Measurements from ENCODE around the gene CCR9.
A peak's percentile ranks its signal among the peaks of the same experiment; 100 is the strongest.

Gene CCR9

DNA sequence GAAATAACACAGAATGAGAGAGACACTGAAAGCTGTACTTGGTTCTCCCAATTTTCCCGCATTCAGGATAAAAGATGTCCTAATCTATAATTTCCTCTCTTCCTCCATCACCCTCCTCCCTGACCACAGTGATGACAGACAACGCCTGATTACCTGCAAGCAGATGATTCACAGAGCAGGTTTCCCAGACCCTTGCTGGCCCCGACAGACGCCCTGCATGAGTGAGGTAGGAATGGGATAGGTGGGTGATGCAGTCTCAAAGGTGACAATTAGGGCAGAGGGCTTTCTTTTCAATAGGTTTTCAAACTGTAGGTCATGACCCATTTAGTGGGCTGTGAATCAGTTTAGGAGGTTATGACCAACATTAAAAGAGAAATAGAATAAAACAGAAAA lies 51.7 kb downstream of the CCR9 start:
- DNase-seq (ENCODE audit: low read depth): no peak

DNA sequence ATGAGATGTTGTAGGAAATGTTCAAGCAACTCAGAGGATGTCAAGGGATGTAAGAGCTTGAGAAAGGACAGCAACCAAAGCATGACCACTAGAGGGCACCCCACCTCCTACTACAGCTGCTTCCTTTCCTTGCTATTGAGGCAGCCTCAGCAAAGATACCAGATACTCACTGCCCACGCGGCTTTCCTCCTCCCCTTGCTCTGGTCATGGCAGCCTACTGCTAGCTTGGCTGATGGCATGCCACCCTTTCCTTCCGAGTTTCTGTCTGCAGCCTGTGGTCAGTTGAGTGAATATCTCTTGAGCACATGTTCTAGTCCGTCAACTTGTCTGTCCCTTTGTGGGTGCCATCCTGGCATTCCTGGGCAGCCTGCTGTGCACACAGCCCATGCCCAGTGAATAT lies 52.5 kb downstream of the CCR9 start:
- peak; percentile 71 for DNase-seq (ENCODE audit: low read depth)

DNA sequence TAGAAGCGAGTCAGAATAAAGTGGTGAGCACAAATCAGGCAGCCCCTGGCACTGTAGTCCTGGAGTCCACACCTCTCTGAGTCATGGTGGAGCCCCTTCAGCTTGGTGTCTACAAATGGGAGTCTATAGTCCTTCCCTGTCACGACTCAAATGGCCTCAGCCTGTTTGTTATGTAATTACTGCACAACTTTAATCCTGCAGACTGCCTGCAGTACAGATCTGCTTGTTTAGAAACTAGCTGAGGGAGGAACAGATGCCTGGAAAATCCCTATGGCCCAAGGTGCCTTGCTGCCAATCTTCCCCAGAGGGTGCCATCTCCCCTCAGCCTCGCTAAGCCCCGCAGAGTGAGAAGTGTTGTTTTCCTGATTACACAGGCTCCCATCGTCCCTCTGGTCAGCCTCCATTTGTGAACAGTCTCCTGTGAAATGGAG lies 53.0 kb downstream of the CCR9 start:
- DNase-seq (ENCODE audit: low read depth): no peak

DNA sequence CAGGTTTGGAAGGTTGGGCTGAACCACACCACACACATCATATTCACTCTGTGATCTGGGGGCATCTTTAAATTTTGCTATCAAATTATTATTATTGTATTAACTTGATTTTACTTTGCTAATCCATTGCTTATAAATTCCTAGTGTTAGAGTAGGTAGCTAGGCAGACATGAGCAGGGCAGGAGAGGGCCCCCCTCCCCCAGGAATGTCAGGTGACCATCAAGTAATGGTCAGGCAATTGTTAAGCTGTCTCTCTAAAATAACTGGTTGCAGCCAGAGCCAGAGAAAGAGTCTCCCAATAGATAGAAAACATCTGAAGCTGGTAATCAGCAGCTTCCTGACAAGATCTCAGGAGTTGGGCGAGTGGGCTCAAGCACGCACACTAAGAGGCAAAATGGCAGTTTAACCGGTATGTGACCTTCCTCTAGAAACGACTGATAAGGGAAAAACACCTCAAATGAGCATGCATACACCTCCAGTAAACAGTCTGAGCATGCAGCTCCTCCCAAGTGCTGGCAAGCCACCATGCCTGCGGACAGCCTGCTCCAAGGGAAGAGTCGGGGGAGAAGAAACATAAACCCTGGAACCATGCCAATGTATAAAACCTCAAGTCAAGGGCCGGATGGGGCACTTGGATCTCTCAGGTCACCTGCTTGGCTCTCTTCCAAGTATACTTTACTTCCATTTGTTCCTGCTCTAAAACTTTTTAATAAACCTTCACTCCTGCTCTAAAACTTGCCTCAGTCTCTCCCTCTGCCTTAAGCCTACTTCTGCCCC lies 53.8 kb downstream of the CCR9 start:
- DNase-seq (ENCODE audit: low read depth): no peak

DNA sequence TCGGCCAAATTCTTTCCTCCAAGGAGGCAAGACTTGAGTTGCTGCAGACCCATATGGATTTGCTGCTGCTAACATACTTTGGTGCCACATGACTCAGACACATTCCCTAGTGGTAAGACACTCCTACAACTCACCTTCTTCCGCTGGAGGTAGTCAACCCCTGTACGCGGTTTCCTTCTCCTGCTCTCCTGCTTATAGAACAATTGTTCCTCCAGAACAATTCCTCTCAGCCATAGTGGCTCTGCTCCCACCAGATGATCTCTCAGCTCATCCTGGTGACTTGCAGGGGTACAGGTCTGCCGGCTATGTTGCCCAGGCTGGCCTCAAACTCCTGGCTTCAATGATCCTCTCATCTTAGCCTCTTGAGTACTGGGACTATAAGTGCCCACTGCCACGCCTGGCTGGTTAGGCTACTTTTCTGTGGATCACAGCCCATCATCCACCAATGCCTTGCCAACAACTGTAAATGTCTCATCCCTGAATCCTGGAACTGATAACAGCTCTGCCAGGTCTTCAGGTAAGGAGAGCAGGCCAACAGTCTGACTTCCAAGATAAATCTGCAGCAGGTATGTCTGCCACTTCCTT lies 54.5 kb downstream of the CCR9 start:
- no peak for DNase-seq (ENCODE audit: low read depth)

DNA sequence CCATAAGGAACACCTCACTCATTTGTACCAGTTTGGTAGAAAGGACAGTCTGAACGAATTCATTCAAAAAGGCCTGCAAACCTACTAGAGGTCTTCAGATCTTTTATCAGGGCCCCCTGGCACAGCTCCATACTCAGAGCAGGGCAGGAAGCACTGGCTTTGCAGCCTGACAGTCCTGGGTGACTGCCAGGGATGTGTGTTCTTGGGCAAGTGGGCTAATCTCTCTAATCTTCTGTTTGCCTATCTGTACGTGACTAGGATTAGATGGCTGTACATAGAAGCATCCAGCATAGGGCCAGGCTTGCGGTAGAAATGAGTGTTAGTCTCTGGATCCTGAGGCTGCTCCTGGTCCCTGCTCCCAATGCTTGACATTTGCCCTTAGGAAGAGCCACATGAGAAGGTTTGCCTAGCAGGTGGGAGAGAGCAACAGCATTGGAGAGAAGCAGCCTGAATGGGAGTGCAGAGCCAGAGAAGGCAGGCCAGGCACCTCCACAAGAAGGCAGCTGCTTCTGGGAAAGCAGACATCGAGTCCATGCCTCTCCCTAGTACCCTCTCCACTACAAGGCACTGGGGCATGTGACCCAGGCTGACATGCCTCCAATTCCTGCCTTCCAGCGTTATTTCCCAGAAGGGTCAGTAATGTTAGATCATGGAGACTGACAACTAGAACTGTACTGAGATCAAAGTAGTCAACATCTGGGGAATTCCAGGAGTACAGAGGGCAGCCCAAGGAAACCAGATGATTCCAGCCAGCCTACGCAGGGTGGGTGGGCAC lies 55.9 kb downstream of the CCR9 start:
- DNase-seq (ENCODE audit: low read depth): no peak

DNA sequence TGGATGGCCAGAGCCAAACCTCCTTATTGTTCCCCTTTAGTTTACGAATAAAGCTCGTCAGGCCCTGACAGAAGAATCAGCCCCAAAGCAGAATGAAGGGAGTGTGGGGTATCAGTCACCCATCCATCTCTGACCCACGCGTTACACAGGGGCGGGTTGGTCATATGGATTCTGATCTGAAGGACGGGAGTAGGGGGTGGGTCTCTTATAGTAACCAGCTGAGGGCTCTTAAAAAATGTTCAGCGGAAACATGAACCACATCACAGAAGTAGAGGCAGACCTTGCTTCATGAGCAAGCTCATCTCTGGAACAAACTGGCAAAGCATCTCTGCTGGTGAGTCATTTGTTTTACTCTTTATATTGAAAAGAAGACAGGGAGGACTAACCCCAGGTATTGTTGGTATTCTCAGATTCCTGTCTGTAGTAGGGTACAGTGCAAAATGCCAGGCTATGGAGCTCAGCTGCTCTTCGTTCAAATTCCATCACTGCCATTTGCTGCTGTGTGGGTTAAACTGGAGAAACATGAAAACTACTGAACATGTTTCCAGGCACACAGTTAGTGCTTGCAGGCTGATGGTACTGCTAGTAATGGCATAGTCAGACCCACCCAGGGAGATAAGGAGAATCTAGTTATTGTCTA lies 57.0 kb downstream of the CCR9 start, which contains the start of gene CXCR6:
CXCR6 (plus strand) TSS at position 258 of the 640 bp plus-strand sequence. CDS start 3,018 bp downstream, outside the sequence.
- DNase-seq (ENCODE audit: low read depth): no peak

DNA sequence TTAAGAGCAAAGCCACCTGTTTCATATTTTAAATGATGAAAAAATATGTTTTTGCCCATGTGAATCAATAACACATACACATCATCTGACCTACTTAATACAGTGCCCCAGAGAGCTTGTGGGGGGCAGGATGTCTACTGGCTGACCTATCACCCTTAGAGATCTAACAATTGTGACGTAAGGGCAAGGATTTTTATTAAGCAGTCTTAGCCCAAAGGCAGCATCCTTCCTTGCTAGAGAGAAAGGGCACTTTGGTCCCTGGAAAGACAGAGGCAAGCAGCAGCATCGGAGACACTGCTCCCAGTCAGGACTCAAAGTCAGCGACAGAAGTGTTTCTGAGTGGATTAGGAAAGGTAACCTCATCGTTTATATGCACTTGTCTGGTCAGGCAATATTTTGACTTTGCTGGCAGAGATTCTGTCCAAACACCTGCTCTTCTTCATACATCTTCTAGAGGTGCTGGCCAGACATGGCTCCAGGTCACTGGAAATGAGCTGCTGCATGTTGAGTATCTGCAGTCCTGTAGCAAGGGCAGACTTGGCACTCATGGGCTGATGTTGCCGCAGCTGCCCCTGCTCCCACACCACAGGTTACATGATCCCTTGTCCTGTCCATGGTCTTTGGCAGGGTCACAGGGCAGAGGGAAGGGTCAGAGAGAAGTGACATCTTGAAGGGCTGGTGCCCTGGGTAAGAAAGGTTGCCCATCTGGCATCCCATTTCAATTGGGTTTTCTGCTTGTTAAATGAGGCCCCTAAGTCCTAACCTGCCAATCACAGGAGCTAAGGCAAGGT lies 58.7 kb downstream of the CCR9 start:
- DNase-seq (ENCODE audit: low read depth): no peak

DNA sequence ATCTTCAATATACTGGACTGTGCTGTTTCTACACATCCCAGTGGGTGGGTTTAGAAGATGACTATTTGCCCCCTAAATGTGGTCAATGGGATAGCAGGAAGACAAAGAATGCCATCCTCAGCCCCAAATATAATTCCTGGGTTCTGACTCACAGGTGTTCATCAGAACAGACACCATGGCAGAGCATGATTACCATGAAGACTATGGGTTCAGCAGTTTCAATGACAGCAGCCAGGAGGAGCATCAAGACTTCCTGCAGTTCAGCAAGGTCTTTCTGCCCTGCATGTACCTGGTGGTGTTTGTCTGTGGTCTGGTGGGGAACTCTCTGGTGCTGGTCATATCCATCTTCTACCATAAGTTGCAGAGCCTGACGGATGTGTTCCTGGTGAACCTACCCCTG lies 60.0 kb downstream of the CCR9 start:
- no peak for DNase-seq (ENCODE audit: low read depth)

DNA sequence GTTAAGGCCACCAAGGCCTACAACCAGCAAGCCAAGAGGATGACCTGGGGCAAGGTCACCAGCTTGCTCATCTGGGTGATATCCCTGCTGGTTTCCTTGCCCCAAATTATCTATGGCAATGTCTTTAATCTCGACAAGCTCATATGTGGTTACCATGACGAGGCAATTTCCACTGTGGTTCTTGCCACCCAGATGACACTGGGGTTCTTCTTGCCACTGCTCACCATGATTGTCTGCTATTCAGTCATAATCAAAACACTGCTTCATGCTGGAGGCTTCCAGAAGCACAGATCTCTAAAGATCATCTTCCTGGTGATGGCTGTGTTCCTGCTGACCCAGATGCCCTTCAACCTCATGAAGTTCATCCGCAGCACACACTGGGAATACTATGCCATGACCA lies 60.5 kb downstream of the CCR9 start:
- no peak for DNase-seq (ENCODE audit: low read depth)

DNA sequence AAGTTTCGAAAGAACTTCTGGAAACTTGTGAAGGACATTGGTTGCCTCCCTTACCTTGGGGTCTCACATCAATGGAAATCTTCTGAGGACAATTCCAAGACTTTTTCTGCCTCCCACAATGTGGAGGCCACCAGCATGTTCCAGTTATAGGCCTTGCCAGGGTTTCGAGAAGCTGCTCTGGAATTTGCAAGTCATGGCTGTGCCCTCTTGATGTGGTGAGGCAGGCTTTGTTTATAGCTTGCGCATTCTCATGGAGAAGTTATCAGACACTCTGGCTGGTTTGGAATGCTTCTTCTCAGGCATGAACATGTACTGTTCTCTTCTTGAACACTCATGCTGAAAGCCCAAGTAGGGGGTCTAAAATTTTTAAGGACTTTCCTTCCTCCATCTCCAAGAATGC lies 61.0 kb downstream of the CCR9 start:
- DNase-seq (ENCODE audit: low read depth): no peak

DNA sequence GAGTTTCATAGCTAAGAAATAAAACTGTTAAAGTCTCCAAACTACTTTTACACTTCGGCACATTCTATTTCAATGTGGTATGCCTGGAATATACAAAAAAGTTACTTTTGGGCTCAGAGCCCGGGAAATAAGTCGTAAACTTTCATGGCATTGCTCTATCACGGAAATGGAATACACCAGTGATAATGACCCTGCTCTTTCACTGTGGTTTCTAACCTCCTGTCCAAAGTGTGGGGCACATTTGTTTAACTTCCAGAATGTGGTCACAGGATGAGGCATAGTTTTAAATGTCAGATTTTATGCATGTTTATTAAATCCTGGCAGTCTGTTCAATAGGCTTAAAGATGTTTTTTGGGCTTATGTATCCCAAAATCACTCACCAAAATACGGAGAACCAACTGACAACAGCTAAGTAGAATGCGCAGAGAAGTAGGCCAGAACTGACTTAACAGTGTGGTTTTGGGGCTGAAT lies 62.0 kb downstream of the CCR9 start:
- no peak for DNase-seq (ENCODE audit: low read depth)

DNA sequence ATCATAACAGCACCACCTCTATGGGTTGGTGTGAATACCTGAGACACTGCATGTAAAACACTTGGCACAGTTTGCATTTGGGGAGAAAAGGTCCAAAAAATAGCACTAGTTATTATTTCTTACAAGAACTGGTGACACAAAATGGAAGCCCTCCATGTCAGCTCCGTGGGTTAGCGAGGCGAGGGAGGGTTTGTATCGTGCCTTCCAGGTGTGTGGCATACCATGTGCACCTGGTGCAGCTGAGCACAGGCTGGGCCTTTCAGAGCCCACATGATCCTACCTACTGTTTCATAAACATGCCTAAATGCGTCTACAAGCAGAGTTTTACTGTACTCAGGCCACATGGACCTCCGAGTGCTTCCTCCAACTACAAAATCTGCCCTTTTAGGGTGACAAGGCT lies 62.5 kb downstream of the CCR9 start:
- DNase-seq (ENCODE audit: low read depth): no peak

DNA sequence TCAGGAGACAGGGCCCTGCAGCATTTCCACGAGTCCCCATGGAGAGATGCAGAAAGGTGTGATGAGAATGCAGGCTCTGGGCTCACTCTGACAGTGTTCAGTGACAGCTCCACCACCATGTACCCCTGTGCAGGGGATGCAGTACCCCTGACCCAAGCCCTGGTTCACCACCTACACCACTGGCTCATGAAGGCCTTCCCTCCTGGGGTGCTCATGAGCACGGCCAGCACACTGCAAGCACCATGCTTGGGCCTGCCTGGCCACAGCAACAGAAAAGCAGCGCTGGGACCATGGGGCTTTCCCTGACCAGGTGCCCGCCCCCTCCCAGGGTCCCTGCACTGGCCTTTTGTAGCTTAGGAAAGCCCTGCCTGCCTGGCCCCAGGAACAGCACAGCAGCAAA lies 63.1 kb downstream of the CCR9 start:
- DNase-seq (ENCODE audit: low read depth): no peak

DNA sequence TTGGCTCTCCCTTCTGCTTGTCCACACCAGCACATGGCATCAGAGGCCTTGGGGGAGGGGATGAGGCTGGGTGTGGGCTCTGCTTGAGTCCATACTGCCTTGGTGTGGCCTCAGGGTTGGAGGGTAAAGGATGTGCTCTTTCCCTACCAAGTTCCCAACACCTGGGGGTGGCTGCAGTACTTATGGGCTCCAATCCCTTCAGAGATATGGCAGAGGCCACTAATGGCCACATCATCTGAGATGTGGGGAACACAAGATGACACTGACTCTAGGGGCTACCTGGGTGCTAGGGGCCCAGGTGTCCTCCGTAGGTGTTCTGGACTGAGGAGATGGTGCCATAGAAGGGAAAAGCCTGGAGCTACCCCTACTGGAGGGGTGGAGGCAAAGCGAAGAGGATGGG lies 63.8 kb downstream of the CCR9 start:
- DNase-seq (ENCODE audit: low read depth): no peak

DNA sequence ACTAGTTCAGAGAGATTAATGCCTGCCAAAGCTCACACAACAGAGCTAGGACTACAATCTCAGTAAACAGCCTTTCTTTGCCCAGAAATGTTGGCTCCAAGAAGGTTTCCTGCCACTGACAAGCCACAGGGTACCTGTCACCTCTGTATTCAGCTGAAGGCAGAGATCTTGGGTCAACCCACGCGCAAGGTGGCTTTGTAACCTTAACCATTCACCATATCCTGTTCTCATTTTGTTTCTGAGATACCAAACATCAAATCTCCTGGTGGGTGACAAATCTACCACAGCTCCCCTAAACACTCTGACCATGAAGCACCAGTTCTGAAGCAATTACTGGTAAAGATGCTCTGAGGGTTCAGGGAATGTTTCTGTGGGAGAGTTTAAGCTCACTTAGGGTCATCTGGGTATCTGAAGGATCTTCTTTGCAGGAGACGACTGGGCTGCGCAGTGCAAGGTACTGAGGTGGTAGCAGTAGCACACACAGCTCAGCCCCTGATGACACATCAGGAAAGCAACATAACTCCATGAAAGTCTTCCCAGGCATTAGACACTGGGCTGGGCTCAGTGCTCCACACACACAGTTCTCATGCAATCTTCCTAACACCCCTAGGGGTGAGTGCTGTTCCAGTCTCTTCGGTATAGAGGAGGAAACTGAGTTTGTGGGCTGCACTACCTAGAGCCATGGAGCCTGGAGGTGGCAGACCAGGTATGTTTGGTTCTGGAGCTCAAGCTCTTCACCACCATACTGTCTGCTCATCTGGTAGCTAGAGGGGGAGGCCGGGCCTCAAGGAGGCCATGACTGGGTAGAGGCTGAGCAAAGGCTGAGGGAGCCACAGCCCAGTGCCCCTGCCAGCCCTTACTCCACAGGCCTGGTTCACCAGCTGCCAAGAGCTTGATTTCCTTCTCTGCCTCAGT lies 64.6 kb downstream of the CCR9 start:
- DNase-seq (ENCODE audit: low read depth): peak; percentile 37

DNA sequence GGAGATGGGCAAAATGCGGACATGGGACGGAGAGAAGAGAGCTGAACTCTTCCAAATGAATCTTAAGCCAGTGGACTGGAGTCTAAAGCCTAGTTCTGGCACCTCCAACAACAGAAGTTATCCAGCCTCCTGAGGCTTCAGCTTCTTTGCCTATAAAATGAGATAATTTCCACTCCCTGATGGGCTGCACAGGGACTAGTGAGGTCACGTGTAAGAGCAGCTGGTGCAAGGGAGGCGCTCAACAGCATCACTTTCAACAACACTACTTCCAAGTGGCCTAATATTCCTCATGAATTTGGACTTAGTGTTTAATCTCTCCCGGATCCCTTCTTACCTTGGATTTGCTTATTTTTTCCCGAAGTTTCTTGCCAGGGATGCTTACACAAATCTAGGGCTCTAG lies 65.6 kb downstream of the CCR9 start:
- no peak for DNase-seq (ENCODE audit: low read depth)

DNA sequence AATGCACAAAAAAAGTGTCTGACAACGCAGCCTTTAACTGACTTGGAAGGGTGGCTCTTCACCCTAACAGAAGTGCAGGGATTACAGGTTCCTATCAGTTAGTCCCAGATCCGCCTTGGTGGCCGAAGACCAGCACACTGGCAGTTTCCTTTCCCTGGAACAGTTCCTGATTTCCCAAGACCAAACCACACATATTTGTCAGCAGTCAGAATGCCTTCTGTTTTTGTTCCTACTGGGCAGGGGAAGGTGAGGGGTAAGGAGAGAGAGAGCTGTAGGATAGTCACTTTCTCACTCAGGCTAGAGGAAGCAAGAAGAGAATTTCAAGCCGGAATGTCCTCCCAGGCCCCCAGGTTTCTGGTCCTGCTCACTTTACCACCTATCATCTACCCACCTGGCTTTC lies 66.1 kb downstream of the CCR9 start:
- no peak for DNase-seq (ENCODE audit: low read depth)
